NCI-H82 (cell line): Measurements from ENCODE around the gene MAD2L1BP.
A peak's percentile ranks its signal among the peaks of the same experiment; 100 is the strongest.
"Not testable (repeated sequence)": the region's sequence is repeated elsewhere in the genome, so short reads cannot be mapped to it uniquely, and the experiment has no call there.

Experiments used
- DNase-seq: peaks from one replicate; lab custom pipeline; 2025; lab: John Stamatoyannopoulos, UW

MAD2L1BP gene

DNA sequence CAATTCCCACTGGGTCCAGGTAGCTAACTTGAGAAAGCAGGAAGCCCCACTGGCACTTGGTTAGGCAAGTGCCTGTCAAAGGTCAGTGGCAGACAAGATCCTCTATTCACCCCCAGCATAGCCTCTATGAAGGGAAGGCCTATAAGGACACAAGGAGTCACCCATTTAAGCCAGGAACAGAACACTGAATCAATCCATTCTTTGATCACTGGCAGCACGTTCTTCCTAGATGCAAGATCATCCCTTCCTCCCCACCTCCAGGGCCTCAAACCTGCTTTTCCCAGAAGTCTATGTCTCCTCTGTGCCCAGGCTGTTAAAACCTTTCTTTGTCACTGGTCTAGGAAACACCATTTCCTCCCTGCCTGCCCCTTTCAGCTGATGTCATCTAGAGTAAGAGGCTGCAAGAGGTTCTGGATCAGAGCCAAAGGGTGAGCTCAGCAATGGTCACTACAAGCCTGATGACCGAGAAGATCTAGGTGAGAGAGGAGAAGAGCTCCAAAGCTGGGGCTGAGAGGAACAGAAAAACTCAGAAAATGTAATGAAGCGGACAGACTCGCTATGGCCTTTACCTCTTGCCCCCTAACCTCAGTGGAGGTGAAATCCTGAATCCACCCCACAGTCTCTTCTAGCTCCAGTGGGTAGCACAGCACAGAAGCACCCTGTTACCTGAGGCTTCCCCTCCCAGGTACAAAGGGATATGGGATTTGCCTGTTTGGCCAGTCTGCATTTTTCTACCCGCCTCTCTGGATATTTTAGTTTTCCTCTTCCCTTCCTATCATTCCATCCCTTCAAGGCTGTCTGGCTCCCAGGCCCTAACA is 8.4 kb upstream of the MAD2L1BP start:
- no peak for DNase-seq

DNA sequence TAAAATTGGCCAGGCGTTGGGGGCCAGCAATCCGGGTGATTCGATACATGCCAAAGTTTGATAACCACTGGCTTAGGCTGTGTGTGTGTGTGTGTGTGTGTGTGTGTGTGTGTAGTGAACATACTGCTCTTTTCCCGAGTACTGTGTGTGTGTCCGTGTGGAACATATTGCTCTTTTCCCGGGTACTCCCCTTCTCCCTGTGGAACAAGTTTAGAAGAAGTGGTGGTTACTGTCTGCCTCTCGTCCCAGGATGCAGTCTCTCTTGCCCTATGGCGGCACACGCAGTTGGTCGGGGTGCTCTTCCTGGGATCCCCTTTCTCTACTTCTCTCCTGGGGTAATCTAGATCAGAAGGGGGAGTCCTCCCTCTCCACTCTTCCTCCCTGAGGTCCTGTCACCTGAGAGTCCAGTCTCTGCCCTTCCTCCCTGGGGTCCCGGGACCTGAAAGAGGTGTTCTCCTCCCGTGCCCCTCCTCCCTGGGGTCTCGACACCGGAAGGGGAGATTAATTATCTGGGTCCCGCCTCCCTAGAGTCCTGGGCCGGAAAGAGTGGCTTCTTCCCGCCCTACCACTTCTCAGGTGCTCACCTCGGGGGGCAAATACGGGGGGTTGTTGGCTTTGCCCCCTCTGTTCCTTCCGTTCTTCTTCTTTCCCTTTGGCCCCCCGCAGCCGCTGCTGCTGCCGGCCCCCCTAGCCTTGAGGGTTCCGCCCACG is 7.1 kb upstream of the MAD2L1BP start:
- peak; percentile 85 for DNase-seq

DNA sequence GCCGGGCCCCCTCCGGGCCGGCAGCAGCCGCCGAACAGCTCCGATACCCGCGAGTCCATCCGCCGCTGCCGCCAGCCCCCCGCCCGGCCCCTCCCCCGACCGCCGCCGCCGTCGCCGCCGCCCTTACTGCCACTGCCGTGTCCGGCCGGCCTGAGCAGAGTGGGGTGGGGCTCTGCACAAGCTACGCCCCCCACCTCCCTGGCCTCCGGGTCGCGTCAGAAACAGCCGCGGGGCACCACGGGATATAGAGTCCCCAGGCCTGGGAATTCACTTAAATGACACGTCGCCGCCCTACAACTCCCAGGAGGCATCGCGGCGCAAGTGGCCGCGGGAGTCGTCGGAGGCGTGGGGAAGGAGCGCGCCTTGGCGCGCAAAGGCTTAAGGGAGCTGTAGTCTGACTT is 6.5 kb upstream of the MAD2L1BP start, which contains the start of gene GTPBP2:
GTPBP2 (minus strand) TSS at position 161 of the 401 bp plus-strand sequence; CDS start at position 59, 102 bp downstream.
- peak; percentile 100 for DNase-seq

DNA sequence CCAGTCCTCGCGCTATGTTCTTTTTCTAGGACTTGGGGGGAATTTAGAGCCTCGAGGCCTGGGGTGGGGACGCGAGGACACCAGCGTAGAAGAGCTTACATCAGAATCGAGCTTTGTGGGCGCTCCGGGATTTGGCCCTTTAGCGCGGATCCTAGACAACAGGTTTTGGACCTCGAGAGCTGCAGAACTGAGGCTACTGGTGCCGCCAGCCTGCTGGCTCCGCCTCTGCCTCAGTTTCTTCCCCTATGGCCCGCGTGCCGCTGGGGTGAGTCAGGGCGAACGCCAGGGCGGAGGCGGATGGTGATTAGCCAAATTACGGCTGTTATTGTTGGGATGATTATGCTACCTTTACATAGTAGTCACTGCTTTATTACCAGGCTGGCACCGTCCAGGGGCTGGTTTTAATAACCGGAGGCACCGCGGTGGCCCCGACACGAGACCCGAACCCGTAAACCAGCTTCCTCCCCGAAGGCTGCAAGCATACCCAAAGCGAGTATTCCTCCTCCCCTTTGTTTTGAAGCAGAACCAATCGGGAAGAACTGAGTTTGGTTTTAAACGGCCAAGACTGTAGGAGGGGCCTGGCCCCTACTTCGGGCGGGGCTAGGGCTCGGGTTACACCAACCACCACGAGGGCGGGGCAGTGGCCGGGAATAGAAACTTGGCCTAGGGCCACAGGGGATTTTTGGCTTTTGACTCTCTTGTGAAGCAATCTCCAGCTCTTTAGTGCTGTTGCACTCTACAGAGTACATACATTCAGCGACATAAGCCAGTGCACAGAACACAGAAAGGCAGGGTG is 5.9 kb upstream of the MAD2L1BP start:
- DNase-seq: peak; percentile 100

DNA sequence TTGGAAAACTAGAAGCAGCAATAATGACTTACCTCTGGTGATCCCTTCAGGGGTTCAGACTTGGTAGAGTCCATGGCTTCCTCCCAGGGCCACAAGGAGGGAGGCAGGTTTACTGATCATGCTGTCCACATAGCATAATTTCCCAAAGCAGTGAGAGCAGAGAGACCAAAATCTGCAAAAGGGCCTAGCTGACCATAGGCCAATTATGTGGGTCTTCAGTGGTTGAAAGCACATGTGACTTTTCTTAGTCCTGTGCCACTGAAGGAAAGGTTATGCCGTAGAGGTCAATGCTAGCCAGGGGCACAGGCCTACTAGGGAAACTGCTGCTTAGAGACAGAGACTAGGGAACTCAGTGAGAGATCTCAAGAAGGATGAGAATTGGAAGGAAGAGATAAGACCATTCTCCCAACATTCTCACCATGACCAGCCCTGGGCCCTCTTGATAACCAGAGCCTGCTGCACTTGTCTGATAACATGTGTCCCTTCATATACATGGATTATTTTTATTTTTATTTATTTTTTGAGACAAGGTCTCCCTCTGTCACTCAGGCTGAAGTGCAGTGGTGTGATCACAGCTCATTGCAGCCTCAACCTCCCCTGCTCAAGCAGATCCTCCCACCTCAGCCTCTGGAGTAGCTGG is 4.5 kb upstream of the MAD2L1BP start:
- DNase-seq: no peak

DNA sequence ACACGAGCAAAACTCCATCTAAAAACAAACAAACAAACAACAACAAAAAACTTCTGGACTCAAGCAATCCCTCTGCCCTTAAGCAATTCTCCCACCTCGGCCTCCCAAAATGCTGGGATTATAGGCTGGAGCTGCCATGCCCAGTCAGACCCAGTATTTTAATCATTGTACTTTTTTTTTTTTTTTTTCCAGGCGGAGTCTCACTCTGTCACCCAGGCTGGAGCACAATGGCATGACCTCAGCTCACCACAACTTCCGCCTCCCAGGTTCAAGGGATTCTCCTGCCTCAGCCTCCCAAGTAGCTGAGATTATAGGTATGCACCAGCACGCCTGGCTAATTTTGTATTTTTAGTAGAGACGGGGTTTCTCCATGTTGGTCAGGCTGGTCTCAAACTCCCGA is 2.6 kb upstream of the MAD2L1BP start:
- not testable (repeated sequence) for DNase-seq

DNA sequence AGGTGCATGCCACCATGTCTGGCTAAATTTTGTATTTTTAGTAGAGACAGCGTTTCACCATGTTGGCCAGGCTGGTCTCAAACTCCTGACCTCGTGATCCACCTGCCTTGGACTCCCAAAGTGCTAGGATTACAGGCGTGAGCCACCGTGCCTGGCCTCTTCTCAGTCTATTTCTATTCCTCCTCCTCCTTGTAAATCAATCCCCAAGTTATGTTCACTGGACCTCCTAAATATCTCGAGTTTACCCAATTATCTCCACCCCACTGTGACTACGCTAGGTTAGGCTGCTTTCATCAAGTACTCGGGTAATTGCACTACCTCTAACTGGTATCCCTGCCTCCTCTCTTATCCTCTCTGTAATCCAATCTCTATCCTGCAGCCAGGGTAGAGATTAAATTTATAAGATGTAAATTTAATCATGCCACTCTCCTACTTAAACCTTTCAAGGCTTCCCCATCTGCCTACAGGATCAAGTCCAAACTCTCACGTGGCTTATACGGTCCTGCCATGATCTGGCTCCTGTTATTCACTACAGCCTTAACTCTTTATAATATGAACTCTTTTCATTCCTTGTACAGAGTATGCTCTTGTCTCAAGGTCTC is 837 bp upstream of the MAD2L1BP start:
- peak; percentile 99 for DNase-seq

DNA sequence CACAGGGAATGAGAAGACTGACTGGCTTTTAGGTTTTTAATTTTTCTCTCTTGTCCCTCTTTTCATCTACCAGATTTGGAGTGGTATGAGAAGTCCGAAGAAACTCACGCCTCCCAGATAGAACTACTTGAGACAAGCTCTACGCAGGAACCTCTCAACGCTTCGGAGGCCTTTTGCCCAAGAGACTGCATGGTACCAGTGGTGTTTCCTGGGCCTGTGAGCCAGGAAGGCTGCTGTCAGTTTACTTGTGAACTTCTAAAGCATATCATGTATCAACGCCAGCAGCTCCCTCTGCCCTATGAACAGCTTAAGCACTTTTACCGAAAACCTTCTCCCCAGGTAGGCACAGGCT is 644 bp downstream of the MAD2L1BP start:
- peak; percentile 42 for DNase-seq

DNA sequence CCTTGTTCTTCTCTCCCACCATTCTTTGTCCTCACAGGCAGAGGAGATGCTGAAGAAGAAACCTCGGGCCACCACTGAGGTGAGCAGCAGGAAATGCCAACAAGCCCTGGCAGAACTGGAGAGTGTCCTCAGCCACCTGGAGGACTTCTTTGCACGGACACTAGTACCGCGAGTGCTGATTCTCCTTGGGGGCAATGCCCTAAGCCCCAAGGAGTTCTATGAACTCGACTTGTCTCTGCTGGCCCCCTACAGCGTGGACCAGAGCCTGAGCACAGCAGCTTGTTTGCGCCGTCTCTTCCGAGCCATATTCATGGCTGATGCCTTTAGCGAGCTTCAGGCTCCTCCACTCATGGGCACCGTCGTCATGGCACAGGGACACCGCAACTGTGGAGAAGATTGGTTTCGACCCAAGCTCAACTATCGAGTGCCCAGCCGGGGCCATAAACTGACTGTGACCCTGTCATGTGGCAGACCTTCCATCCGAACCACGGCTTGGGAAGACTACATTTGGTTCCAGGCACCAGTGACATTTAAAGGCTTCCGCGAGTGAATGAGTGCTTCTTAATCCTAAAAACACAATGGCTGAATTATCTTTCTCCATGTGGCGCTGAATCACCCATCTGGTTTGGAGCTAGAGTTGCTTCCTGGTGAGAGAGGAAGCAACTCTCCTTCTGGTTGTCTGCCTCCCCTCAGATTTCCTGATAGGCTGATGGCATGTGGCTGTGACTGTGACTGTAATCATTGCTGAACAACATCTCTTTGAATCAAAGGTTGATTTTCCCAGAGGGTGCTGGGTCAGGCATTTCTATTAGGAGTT is 4.6 kb downstream of the MAD2L1BP start:
- no peak for DNase-seq

DNA sequence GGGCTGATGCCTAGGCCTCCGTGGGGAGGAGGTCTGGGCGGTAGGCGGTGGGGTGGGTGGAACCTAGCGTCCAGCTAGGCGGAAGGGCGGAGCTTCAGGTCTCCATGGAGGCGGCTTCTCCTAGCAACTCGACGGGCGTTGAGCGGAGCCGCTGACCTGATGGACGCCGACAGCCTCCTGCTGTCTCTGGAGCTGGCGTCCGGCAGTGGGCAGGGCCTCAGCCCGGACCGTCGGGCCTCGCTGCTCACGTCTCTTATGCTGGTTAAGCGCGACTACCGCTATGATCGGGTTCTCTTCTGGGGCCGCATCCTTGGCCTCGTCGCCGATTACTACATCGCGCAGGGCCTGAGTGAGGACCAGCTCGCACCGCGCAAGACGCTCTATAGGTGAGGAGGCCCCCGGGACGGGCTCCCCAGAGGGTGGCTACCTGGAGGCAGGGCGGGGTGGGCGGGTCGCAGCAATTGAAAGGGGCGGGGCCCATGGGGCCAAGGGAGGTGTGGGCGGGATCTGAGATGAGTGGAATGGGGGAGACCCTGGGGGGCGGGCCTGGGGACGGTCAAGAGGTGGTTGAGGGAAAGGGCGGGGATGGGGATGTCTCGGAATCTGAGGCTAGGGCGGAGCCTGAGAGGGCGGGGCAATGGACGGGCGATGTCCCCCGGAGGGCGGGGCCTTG is 9.4 kb downstream of the MAD2L1BP start, which contains the start of gene RSPH9:
RSPH9 (plus strand) TSS at position 97 of the 673 bp plus-strand sequence; CDS start at position 160, 63 bp downstream.
- peak; percentile 89 for DNase-seq

DNA sequence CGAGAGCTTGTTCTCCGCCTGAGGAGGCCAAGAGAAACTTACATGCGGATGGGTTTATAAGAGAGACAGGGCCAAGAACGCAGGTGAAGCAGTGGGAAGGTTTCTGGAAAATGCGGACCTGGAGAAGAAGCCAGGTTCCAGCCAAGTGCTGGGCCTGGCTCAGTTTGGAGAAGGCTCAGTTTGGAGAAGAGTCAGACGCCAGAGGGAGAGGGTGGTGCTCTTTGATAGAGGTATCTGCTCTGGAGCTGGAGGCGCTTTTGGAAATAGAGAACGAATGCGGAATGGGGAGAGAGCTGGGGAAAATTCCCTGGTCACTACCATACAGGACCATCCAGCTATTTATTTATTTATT is 9.9 kb downstream of the MAD2L1BP start:
- DNase-seq: no peak

DNA sequence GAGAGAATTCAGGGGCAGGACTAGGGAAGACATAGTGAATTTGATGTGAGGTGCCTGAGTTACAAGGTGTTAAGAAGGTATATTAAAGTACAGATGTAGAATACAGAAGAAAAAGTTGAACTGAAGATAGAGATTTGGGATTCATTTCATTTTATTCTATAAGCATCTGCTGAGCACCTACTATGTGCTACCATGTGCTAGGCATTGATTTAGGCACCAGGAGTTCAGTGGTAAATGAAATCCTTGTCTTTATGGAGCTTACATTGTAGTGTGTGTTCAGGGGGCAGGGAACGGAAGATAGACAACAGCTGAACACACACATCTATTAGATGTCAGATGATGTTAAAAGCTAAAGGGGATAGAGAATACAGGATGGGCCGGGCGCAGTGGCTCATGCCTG is 12.0 kb downstream of the MAD2L1BP start:
- no peak for DNase-seq

DNA sequence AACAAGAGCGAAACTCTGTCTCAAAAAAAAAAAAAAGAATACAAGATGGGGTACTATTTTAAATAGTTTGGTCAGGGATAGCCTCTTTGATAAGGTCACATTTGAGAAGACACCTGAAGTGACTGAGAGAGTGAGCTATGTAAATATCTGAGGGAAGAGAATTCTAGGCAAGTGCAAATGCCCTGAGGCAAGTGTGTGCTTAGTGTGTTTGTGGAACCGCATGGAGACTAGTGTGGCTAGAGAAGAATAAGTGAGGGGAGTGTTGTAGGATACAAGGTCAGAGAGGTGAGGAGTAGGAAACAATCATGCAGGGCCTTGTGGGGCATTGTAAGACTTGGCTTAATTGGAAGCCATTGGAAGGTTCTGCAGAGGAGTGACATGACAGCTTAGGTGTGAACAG is 12.6 kb downstream of the MAD2L1BP start:
- no peak for DNase-seq

DNA sequence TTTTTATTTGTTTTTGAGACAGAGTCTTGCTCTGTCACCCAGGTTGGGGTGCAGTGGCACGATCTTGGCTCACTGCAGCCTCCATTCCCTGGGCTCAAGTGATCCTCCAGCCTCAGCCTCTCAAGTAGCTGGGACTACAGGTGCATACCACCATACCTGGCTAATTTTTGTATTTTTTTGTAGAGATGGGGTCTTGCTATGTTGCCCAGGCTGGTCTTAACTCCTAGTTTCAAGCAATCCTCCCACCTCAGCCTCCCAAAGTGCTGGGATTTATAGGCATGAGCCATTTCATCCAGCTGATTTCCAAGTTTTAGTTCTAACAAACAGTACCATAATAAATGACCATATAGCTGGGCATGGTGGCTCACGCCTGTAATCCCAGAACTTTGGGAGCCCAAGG is 17.2 kb downstream of the MAD2L1BP start:
- DNase-seq: not testable (repeated sequence)

DNA sequence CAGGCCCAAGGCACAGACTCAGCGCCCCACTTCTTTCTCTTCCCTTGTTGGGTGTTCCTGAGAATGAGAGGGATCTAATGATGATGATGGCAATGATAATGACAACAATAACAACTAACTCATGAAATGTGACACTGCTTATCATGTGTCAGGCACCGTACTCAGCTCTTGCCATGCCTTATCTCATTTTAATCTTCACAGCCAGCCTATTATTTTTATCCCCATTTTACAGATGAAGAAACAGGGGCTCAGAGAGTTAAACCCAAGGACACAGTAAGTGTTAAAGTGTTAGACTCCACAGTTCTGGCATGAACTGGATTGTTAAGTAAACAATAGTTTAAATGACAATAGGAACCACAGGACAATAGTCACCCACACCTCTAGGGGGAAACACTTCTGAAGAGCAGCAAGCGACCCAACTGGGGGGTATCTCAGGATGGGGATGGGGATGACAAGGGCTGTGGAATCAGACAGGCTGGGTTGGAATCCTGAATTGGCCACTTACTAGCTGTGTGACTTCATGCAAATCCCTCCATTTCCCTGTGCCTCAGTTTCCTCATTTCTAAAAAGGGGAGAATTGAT is 21.7 kb downstream of the MAD2L1BP start:
- no peak for DNase-seq

DNA sequence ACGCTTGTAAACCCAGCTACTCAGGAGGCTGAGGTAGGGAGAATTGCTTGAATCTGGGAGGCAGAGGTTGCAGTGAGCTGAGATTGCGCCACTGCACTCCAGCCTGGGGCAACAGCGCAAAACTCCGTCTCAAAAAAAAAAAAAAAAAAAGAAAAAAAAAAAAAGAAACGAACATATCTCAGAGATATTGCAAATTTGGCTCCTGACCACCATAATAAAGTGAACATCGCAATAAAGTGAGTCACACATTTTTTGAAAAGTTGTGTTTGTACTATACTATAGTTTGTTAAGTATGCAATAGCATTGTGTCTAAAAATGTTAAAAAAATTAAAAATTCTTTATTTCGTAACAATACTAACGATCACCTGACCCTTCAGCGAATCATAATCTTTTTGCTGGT is 22.5 kb downstream of the MAD2L1BP start:
- no peak for DNase-seq

DNA sequence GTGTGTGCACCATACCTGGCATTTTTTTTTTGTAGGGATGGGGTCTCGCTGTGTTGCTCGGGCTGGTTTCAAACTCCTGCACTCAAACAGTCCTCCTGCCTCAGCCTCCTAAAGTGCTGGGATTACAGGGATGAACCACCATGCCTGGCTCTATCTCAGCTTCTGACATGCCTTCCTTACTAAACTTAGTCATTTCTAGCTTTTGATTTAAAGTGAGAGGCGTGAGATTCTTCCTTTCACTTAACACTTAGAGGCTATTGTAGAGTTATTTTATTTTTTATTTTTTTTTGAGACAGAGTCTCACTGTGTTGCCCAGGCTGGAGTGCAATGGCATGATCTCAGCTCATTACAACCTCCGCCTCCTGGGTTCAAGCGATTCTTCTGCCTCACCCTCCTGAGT is 27.3 kb downstream of the MAD2L1BP start:
- not testable (repeated sequence) for DNase-seq

DNA sequence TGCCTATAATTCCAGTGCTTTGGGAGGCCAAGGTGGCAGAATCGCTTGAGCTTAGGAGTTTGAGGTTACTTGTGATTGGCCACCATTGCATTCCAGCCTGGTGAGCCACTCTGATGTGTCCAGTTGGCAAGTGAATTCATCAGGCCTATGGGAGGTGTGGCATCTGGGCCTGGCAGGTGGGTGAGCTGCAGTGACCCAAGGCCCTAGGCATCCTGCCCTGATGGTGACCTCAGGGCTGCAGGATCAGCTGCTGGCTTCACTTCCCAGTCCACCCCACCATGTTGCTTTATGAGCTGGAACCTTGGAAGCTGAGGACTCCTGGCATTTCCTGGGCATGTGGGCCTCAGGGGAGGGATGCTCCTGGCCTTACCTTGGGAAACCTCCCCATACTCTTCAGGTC is 29.7 kb downstream of the MAD2L1BP start:
- DNase-seq: no peak

DNA sequence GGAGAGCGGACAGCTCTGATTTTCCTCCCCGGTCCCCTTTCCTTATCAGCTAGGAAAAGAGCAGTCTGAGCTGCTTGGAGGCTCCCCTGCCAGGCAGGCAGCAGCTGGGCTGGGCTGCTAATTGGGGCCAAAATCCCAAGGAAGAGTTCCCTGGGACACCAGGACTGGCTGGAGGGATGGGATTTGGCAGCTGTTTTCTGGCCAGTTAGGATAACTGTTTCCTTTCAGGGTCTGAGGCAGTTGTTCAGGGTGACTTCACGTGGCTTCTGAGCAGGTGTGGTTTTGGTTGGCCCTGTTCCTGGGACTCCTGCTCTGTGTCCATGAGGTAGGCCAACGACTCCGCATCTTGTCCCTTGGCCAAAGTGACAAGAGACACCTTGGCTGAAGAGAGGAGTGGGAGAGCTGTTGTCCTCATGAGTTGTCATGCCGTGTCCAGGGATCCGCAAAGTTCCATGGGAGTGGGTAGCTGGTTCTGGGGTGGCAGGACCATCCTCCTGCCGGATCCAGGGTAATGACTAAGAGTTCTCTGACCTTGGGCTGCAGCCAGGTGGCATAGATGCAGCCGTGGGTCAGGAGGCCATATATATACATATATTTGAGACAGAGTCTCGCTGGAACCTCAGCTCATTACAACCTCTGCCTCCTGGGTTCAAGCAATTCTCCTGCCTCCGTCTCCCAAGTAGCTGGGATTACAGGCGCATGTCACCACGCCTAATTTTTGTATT is 30.7 kb downstream of the MAD2L1BP start:
- no peak for DNase-seq
